Body of pancreas (tissue), 4 donors: Measurements from ENCODE around the gene ALOX15B.

Experiments used
- CTCF ChIP-seq, 7 experiments: fragments of 450-650 bp in 4 of 7; fragments of 200-600 bp in 3 of 7; sonication (generic) in 3 of 7; IDR thresholded peaks; one replicate each; pipeline ENCODE4 v1.5.1; 2016 to 2019; ENCODE audit warnings: antibody characterized with exemption in 7 of 7
- POLR2A ChIP-seq, 3 donors: fragments of 450-650 bp; IDR thresholded peaks; one replicate each; pipeline ENCODE4 v1.6.1; 2016; ENCODE audit warnings: antibody characterized with exemption in 3 of 3, mild to moderate bottlenecking in 2 of 3

GRCh38 chr17:8080799-8081219 is 42.0 kb downstream of the ALOX15B start:
- TF ChIP-seq CTCF (IDR thresholded peaks at IDR 0.05) (no peak), POLR2A (IDR thresholded peaks at IDR 0.05) (no peak)
